Measurements from ENCODE around the gene ANKRD23. TPM values are rescaled to one million over a fixed set of nuclear protein-coding genes. Genes with fewer than 3 reads are reported as not detected.
"Not testable (repeated sequence)": the region's sequence is repeated elsewhere in the genome, so short reads cannot be mapped to it uniquely, and the experiment has no call there.

ANKRD23 gene
- total RNA-seq, 1 donor from 2014 or later: 1.7 TPM

DNA sequence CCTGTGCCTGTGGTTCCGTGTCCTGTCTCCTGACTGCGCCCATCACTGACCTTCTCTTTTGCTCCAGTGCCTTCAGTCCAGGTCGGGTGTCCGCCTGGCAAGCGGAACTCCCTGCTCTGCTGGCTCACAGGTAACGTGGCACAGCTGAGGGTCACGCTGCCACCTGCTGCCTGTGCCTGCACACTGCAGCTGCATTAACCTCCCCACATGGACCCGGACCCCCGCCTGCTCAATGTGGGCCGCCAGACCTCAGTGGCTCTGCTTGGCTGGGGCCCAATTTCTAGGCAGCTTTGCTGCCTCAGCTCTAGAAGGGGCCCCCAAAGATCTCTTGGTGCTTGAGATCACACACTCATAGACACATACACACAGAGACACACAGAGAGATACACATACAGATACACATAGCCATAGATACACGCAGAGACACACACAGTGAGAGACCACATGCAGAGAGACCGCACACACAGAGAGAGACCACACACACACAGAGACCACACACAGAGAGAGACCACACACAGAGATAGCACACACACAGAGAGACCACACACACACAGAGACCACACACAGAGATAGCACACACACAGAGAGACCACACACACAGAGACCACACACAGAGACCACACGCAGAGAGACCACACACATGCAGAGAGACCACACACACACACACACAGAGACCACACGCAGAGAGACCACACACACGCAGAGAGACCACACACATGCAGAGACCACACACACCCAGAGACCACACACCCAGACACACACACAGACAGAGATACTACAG, 42.6 kb downstream of the ANKRD23 start:
- Histone ChIP-seq H3K27me3 (no peaks in the 10 kb centered on the region), H3K9me3 (no peaks in the 10 kb centered on the region), H3K27ac (no peak overlapping the region), H3K4me1 (no peaks in the 10 kb centered on the region), H3K4me3 (no peak overlapping the region), H3K36me3 (peaks cover 17% of the 10 kb centered on the region)
- ATAC-seq (peak; percentile 94), DNase-seq (peak; percentile 87)
- intact Hi-C loops (cut with DNase I): no loop called here
- peak; percentile 88 for TF ChIP-seq CTCF (IDR thresholded peaks at IDR 0.05)

- Histone ChIP-seq H3K36me3 (peaks cover 17% of the 10 kb centered on the region), H3K9me3 (no peaks in the 10 kb centered on the region), H3K4me3 (no peak overlapping the region), H3K27ac (no peak overlapping the region), H3K27me3 (no peaks in the 10 kb centered on the region), H3K4me1 (no peaks in the 10 kb centered on the region)
- ATAC-seq (no peak), DNase-seq (no peak)
- intact Hi-C loops (cut with DNase I): no loop called here
- TF ChIP-seq CTCF (IDR thresholded peaks at IDR 0.05): no peak
Measured at GRCh38 chr2:96800061-96801004, 43.5 kb downstream of the ANKRD23 start.

- Histone ChIP-seq H3K4me3 (no peak overlapping the region), H3K4me1 (no peaks in the 10 kb centered on the region), H3K36me3 (peaks cover 17% of the 10 kb centered on the region), H3K27ac (no peak overlapping the region), H3K9me3 (no peaks in the 10 kb centered on the region), H3K27me3 (no peaks in the 10 kb centered on the region)
- DNase-seq: no peak
- no peak for TF ChIP-seq CTCF (IDR thresholded peaks at IDR 0.05)
- no peak for ATAC-seq
- intact Hi-C loops (cut with DNase I): no loop called here
Measured at GRCh38 chr2:96799623-96799935, 44.2 kb downstream of the ANKRD23 start.

DNA sequence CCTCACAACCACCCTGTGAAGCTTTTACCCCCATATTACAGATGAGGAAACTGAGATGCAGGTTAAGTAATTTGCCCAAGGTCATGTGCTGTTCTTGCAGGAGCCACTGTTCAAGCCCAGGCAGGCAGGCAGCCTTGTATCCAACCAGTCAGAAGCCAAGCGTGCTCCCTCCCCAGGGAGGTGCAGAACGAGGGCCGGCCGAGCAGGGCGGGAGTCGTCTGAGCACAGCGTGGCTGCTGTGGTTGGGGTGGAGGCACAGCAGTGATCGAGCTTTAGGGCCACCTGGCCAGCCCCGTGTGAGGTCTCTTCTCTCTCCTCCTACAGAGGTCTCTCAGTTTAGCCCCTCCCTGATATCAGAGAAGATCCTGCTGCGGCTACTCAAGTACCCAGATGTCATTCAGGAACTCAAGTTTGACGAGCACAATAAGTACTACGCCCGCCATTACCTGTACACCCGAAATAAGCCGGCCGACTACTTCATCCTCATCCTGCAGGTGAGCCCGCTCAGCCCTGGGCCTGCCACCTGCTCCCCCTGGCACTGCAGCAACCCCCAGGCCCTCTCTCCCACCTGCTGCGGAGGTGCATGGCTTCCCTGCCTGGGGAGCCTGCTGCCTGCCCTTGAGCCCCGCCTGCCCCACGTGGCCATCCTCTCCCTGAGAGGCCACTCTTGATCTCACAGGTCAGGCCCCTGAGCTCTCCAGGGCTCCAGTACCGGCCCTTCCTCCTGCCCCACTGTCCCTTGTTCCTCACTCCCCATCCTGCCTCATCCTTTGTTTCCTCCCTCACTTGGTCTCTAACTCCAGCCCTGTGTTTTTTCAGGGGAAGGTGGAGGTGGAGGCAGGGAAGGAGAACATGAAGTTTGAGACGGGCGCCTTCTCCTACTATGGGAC, 44.8 kb downstream of the ANKRD23 start:
- no peak for TF ChIP-seq CTCF (IDR thresholded peaks at IDR 0.05)
- H3K4me3 ChIP-seq: no peak overlapping the region
- H3K36me3 ChIP-seq: peaks cover 17% of the 10 kb centered on the region
- no peak overlapping the region for H3K27ac ChIP-seq
- no peaks in the 10 kb centered on the region for H3K9me3 ChIP-seq
- DNase-seq: no peak
- intact Hi-C loops (cut with DNase I): no loop called here
- no peaks in the 10 kb centered on the region for H3K4me1 ChIP-seq
- H3K27me3 ChIP-seq: no peaks in the 10 kb centered on the region
- ATAC-seq: no peak

- Histone ChIP-seq H3K36me3 (peaks cover 17% of the 10 kb centered on the region), H3K27me3 (no peaks in the 10 kb centered on the region), H3K4me3 (no peak overlapping the region), H3K27ac (no peak overlapping the region), H3K9me3 (no peaks in the 10 kb centered on the region), H3K4me1 (no peaks in the 10 kb centered on the region)
- DNase-seq (no peak), ATAC-seq (no peak)
- TF ChIP-seq CTCF (IDR thresholded peaks at IDR 0.05): no peak
- intact Hi-C loops (cut with DNase I): no loop called here
Measured at GRCh38 chr2:96797066-96797625, 46.7 kb downstream of the ANKRD23 start.

DNA sequence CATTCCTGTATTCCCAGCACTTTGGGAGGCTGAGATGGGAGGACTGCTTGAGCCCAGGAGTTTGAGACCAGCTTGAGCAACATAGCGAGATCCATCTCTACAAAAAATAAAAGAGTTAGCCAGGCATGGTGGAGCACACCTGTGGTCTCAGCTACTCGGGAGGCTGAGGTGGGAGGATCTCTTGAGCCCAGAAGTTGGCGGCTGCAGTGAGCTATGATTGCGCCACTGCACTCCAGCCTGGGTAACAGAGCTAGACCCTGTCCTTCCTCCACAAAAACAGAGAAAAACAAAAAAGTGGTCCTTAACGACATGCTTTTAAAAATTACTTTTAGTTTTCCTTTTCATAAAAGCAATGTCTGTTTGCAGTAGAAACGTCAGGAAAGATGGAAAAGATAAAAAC, 47.3 kb downstream of the ANKRD23 start:
- H3K9me3 ChIP-seq; DNase-seq; H3K4me3 ChIP-seq; H3K27me3 ChIP-seq; intact Hi-C loops (cut with DNase I); H3K27ac ChIP-seq; H3K4me1 ChIP-seq; ATAC-seq: not testable (repeated sequence)
- H3K36me3 ChIP-seq: peaks cover 17% of the 10 kb centered on the region

Data from upper lobe of right lung (tissue), 1 donor.